ENCODE data around the gene HAGHL. TPM values are rescaled to one million over a fixed set of nuclear protein-coding genes. Genes with fewer than 3 reads are reported as not detected.

The HAGHL gene
- total and polyA plus RNA-seq, 2 donors from 2014 or later: 7.5 to 18.0 TPM

- FAIRE-seq (no peak), DNase-seq (no peak)
- no peaks in the 10 kb centered on the region for H3K9me3 ChIP-seq (ENCODE audit: control insufficient read depth in 2 of 3, insufficient read depth in 1 of 3, low read length in 3 of 3)
- no peaks in the 10 kb centered on the region for H3K27me3 ChIP-seq (ENCODE audit: control insufficient read depth, insufficient read depth, low read length)
- TF ChIP-seq CTCF (IDR thresholded peaks at IDR 0.05; ENCODE audit: borderline replicate concordance, extremely low read depth, insufficient read depth): no peak
- no peaks in the 10 kb centered on the region for H3K36me3 ChIP-seq (ENCODE audit: control insufficient read depth in 2 of 3, insufficient read depth in 3 of 3, low read length in 3 of 3)
- H3K4me1 ChIP-seq (ENCODE audit: control insufficient read depth in 2 of 3, insufficient read depth in 2 of 3, low read depth in 1 of 3, low read length in 3 of 3): peaks cover 0 to 37% (median 4%) of the 10 kb centered on the region in 3 donors
- no peak overlapping the region for H3K4me3 ChIP-seq (ENCODE audit: low read length in 3 of 3)
- no peak overlapping the region for H3K9ac ChIP-seq (ENCODE audit: low read length in 3 of 3)
- no peak overlapping the region for H3K27ac ChIP-seq (ENCODE audit: low read depth in 2 of 2, low read length in 2 of 2)
- intact Hi-C loops (cut with DNase I): no loop called here
Observed at GRCh38 chr16:716768-717325, 10.1 kb upstream of the HAGHL start.

GRCh38 chr16:717450-718245 is 9.3 kb upstream of the HAGHL start:
- H3K9me3 ChIP-seq (ENCODE audit: control insufficient read depth in 2 of 3, insufficient read depth in 1 of 3, low read length in 3 of 3): no peaks in the 10 kb centered on the region
- no peak for TF ChIP-seq CTCF (IDR thresholded peaks at IDR 0.05; ENCODE audit: borderline replicate concordance, extremely low read depth, insufficient read depth)
- peaks cover 0 to 38% (median 4%) of the 10 kb centered on the region in 3 donors for H3K4me1 ChIP-seq (ENCODE audit: control insufficient read depth in 2 of 3, insufficient read depth in 2 of 3, low read depth in 1 of 3, low read length in 3 of 3)
- H3K36me3 ChIP-seq (ENCODE audit: control insufficient read depth in 2 of 3, insufficient read depth in 3 of 3, low read length in 3 of 3): no peaks in the 10 kb centered on the region
- FAIRE-seq: no peak
- no peak overlapping the region for H3K27ac ChIP-seq (ENCODE audit: low read depth in 2 of 2, low read length in 2 of 2)
- no peak for DNase-seq
- H3K4me3 ChIP-seq (ENCODE audit: low read length in 3 of 3): no peak overlapping the region
- intact Hi-C loops (cut with DNase I): no loop called here
- H3K27me3 ChIP-seq (ENCODE audit: control insufficient read depth, insufficient read depth, low read length): no peaks in the 10 kb centered on the region
- no peak overlapping the region for H3K9ac ChIP-seq (ENCODE audit: low read length in 3 of 3)

- DNase-seq: no peak
- no peak overlapping the region for H3K4me3 ChIP-seq (ENCODE audit: low read length in 3 of 3)
- H3K27me3 ChIP-seq (ENCODE audit: control insufficient read depth, insufficient read depth, low read length): no peaks in the 10 kb centered on the region
- no peak overlapping the region for H3K27ac ChIP-seq (ENCODE audit: low read depth in 2 of 2, low read length in 2 of 2)
- no peak overlapping the region for H3K9ac ChIP-seq (ENCODE audit: low read length in 3 of 3)
- peaks cover 0 to 38% (median 4%) of the 10 kb centered on the region in 3 donors for H3K4me1 ChIP-seq (ENCODE audit: control insufficient read depth in 2 of 3, insufficient read depth in 2 of 3, low read depth in 1 of 3, low read length in 3 of 3)
- TF ChIP-seq CTCF (IDR thresholded peaks at IDR 0.05; ENCODE audit: borderline replicate concordance, extremely low read depth, insufficient read depth): no peak
- intact Hi-C loops (cut with DNase I): no loop called here
- no peaks in the 10 kb centered on the region for H3K9me3 ChIP-seq (ENCODE audit: control insufficient read depth in 2 of 3, insufficient read depth in 1 of 3, low read length in 3 of 3)
- no peaks in the 10 kb centered on the region for H3K36me3 ChIP-seq (ENCODE audit: control insufficient read depth in 2 of 3, insufficient read depth in 3 of 3, low read length in 3 of 3)
- FAIRE-seq: no peak
Observed at GRCh38 chr16:718389-718788, 8.5 kb upstream of the HAGHL start.
